LNCAP (cell line): Measurements from ENCODE around the gene TIAM2.

Experiments used
- TF ChIP-seq, protein P1 (sequence below): fragments of 450-650 bp; IDR thresholded peaks from 2 replicates; pipeline ENCODE4 v1.5.1; 2017; ENCODE audit warnings: mild to moderate bottlenecking

TIAM2 gene

DNA sequence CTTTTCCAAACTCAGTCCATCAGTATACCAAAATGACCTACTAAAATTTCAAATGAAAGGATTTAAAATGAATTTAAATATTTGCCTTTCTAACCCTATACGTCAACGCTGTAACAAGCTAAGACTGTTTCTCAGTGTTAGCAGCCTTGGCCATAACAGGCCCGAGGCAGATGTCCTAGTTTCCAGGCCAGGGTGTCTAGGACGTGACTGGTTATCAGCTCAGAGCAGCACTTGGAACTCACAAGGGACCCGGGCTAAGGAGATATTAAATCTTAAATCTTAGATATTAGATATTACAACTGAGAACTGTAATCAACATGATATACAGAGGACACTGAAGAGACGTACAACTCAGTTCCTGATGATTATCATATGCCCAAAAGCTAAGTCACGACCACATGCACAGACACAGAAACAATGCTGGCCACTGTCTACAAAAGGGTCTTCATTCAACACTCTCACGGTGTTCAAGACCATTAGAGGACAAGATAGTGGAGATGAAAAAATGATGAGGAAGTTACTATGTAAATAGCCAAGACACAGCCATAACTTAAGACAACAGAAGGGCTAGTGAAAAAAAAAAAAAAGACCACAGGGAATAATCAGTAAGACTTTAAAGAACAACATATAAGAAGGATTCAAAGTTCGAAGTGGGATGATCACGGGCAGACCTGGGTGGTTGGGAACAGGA is 268.4 kb downstream of the TIAM2 start, which contains the start of gene CLDN20:
Gene CLDN20, plus strand, starts transcription at position 641 of the 691 bp plus-strand sequence. CDS start 11,707 bp downstream, outside the sequence.
- TF ChIP-seq, protein P1, sequence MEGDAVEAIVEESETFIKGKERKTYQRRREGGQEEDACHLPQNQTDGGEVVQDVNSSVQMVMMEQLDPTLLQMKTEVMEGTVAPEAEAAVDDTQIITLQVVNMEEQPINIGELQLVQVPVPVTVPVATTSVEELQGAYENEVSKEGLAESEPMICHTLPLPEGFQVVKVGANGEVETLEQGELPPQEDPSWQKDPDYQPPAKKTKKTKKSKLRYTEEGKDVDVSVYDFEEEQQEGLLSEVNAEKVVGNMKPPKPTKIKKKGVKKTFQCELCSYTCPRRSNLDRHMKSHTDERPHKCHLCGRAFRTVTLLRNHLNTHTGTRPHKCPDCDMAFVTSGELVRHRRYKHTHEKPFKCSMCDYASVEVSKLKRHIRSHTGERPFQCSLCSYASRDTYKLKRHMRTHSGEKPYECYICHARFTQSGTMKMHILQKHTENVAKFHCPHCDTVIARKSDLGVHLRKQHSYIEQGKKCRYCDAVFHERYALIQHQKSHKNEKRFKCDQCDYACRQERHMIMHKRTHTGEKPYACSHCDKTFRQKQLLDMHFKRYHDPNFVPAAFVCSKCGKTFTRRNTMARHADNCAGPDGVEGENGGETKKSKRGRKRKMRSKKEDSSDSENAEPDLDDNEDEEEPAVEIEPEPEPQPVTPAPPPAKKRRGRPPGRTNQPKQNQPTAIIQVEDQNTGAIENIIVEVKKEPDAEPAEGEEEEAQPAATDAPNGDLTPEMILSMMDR, result no peak

DNA sequence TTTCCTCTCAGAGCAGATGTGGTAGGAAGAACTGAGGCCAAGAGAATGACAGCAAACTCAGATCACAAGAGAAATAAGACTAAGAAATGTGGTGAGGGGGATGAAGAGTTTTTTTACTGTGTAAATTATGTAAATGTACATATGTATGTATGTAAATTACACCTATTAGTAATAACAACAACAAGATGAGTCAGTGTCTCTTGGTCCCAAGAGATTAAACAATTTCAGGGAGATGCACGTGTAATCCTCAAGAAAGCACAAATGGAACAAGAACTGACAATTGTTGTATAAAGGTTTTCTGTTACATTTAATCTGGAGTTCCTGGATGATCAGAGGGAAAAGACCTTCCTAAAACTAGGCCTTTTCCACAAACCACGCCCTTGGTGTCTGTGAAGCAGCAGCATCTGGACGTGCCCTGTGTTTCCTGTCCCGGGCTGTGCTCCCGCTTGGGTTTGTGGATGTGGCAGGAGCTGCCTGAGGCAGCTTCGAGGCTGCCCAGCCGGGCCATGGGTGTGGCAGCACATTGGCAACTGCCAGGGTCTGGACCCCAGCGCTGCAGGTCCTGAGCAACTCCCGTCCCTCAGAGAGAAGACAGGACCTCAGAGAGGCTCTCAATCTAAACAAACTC is 269.7 kb downstream of the TIAM2 start:
- TF ChIP-seq, protein P1, result no peak

DNA sequence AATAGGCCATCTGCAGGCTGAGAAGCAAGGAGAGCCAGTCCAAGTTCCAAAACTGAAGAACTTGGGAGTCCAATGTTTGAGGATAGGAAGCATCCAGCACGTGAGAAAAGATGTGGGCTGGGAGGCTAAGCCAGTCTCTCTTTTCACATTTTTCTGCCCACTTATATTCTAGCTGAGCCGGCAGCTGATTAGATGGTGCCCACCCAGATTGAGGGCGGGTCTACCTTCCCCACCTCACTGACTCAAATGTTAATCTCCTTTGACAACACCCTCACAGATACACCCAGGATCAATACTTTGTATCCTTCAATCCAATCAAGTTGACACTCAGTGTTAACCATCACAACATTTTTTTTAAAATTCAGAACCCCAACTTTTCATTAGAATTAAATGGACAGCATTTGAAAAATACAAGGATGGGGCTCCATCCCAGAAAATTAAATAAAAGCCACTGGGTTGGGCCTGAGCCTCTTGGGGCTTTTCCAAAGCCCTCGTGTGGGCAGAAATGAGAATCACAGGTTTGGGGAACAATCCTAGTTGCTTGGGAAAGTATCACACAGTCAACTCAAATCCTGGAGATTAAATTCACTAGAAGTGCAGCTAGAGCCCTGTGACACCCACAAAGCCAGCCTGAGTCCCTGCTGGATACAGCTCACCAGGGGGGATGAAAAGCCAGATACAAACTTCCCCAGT is 270.9 kb downstream of the TIAM2 start:
- TF ChIP-seq, protein P1, result no peak

DNA sequence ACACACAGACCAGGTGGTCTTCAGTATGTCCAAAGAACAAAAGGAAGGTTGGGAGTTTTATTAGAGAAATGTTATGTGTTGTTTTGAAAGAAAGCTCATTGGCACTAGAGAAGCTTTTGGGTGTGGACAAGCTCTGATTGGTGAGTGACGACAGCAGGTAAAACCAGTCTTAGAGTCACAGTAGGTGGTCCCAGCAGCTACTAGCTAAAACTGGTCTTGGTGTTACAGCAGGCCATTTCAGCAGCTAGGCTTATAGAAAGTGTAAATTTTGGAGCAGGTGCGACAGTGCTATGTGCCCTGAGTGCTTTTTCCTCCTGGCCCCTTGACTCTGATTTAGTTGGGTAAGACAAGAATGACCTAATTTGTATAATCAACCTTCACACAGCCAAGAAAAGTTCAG is 272.3 kb downstream of the TIAM2 start:
- TF ChIP-seq, protein P1, result no peak

DNA sequence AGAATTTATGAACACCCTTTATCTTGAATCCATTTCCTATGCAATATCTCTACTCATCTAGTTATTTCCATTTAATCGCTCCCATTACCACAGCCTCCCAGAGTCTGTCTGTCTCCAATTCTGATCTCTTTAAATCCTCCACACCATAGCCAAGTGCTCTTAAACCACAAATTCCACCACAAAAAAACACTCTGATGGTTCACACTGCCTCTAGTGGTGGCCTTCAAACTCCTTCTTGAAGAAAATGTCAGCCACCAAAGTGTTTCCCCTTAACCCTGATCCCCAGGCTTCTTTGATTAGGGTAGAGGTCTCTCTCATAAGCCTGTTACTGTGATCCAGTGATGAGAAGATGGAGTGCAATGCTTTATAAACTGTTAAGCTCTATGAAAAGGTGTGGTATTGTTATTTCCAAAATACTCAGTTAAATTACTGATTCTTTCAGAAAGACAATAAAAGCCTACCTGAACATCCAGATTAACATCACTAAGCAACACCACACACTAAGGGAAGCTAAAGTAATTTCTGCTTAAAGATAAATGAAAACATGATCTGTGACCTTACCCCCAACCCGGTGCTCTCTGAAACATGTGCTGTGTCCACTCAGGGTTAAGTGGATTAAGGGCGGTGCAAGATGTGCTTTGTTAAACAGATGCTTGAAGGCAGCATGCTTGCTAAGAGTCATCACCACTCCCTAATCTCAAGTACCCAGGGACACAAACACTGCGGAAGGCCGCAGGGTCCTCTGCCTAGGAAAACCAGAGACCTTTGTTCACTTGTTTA is 273.2 kb downstream of the TIAM2 start:
- TF ChIP-seq, protein P1, result peak; percentile 40; the same call in 1 of the 2 replicates

DNA sequence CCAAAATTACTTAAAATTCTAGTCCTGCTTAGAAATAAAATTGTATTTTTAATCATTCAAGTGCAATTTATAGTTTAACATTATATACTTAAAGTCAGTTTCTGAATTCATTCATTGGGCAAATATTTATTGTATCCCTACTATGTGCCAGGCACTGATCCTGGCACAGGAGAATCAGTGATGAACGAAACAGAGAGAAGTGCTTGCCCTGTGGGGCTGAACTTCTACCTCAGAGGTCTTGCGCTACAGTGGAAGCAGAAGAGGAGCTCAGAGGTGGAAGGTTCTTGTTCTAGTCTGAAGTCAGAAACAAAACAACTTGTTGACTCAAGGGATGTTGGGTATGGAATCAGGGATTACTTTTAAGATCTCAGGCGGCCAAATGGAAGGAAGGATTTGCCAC is 274.6 kb downstream of the TIAM2 start:
- TF ChIP-seq, protein P1, result no peak

DNA sequence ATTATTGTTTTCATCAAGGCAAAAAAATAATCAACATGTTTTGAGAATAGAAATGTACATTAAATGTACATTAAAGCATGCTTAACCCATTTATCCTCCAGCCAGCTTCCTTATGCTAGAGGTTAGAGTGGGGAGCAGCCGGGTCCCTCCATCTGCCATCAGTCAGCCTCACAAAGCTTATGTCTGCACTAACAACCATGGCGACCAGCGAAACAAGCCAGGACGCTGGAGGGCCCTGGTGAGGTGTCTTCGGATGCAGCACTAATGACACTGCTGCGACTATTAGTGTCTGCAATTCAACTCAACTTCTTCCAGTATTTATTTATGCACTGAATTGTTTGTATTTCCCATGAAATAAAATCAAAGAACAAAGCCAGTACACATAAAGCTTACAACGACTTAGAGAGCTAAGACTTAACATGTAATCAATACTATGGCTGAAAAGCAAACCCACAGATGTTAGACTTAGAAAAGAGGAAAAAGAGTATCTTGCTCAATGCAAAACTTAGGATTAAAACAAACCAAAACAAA is 275.5 kb downstream of the TIAM2 start:
- TF ChIP-seq, protein P1, result no peak
